Dendritic cell treated with granulocyte-macrophage colony-stimulating factor and Interleukin-4, amounts not matched to agents 40 ng/mL and 50 ng/mL, for 4 days (primary cell): ENCODE measurements around the gene GHRH.
A peak's percentile ranks its signal among the peaks of the same experiment; 100 is the strongest.

Experiments
- H3K27ac Mint-ChIP-seq: one replicate; pipeline ENCODE4 v1.8.0; 2022; ENCODE audit warnings: mild to moderate bottlenecking, mixed read lengths
- H3K27me3 Mint-ChIP-seq: one replicate; pipeline ENCODE4 v1.8.0; 2022; ENCODE audit warnings: mild to moderate bottlenecking, mixed read lengths
- H3K36me3 Mint-ChIP-seq: one replicate; pipeline ENCODE4 v1.8.0; 2022; ENCODE audit warnings: low read depth, mixed read lengths
- H3K4me1 Mint-ChIP-seq: one replicate; pipeline ENCODE4 v1.8.0; 2022; ENCODE audit warnings: low read depth, mixed read lengths
- H3K4me3 Mint-ChIP-seq: one replicate; pipeline ENCODE4 v1.8.0; 2022; ENCODE audit warnings: mild to moderate bottlenecking, moderate library complexity, mixed read lengths
- H3K9me3 Mint-ChIP-seq: one replicate; pipeline ENCODE4 v1.8.0; 2022; ENCODE audit warnings: mixed read lengths
- intact Hi-C: fragments of 100-400 bp; cut with micrococcal nuclease; formaldehyde crosslinking; loops from one replicate; pipeline ENCODE4 v1.15.0; 2022

Gene GHRH

GRCh38 chr20:37230200-37230599, 31.4 kb downstream of the GHRH start:
- Mint-ChIP-seq H3K4me3 (no peak overlapping the region), H3K4me1 (no peaks in the 10 kb centered on the region), H3K27ac (no peak overlapping the region), H3K27me3 (no peaks in the 10 kb centered on the region), H3K36me3 (peaks cover 100% of the 10 kb centered on the region), H3K9me3 (no peaks in the 10 kb centered on the region)
- intact Hi-C loops, result no loop called here

DNA sequence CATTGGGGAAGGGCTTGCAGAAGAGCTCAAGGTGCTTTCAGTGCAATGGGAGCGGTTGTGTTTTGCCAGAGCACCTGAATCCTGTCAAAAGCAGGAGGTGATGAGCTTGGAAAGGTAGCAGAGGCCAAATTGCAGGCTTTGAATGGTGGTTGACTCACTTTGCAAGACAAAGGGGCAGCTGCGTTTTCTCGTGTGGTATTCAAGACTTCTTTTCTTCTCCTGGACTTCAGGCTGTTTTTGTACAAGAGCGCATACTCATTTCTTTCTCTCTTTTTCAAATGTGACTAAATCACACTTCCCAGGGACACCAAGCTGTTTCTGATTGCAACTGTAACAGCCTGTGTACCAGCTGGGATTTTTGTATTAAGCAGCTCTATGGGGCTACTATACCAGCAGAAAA, 32.3 kb downstream of the GHRH start:
- Mint-ChIP-seq H3K4me3 (no peak overlapping the region), H3K4me1 (no peaks in the 10 kb centered on the region), H3K9me3 (no peaks in the 10 kb centered on the region), H3K27me3 (no peaks in the 10 kb centered on the region), H3K36me3 (peaks cover 100% of the 10 kb centered on the region), H3K27ac (no peak overlapping the region)
- intact Hi-C loops, result no loop called here

GRCh38 chr20:37228656-37229055, 33.0 kb downstream of the GHRH start:
- Mint-ChIP-seq H3K4me3 (no peak overlapping the region), H3K27ac (no peak overlapping the region), H3K9me3 (no peaks in the 10 kb centered on the region), H3K4me1 (peaks cover 4% of the 10 kb centered on the region), H3K36me3 (peaks cover 100% of the 10 kb centered on the region), H3K27me3 (no peaks in the 10 kb centered on the region)
- intact Hi-C loops, result no loop called here

DNA sequence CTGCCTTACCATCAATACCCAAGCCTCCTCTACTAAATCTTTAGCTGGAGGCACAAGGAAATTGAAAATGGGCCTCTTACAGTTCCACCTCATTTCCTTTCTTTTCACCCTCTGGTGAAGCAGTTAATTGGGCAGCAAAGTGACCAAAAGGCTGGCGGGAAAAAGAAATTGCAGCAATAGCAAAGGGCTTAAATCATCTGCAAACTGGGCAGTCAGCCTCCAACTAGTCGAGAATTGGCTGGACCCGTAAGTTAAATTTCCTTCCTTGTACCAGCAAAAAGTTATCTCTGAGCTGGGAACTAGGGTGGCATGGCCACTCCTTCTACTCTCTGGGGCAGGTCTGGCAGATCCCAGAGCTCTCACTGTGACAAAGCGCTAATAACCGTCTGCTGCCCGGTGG, 33.5 kb downstream of the GHRH start:
- Mint-ChIP-seq H3K27me3 (no peaks in the 10 kb centered on the region), H3K36me3 (peaks cover 96% of the 10 kb centered on the region), H3K4me1 (peaks cover 8% of the 10 kb centered on the region), H3K4me3 (no peak overlapping the region), H3K9me3 (no peaks in the 10 kb centered on the region), H3K27ac (no peak overlapping the region)
- intact Hi-C loops, result no loop called here

GRCh38 chr20:37226889-37227288, 34.7 kb downstream of the GHRH start:
- Mint-ChIP-seq H3K27me3 (no peaks in the 10 kb centered on the region), H3K4me1 (peaks cover 12% of the 10 kb centered on the region), H3K9me3 (no peaks in the 10 kb centered on the region), H3K27ac (peak overlapping the region; percentile 49), H3K4me3 (no peak overlapping the region), H3K36me3 (peaks cover 85% of the 10 kb centered on the region)
- intact Hi-C loops, result no loop called here

GRCh38 chr20:37225146-37225545, 36.5 kb downstream of the GHRH start:
- Mint-ChIP-seq H3K27me3 (no peaks in the 10 kb centered on the region), H3K4me1 (peaks cover 15% of the 10 kb centered on the region), H3K27ac (no peak overlapping the region), H3K9me3 (no peaks in the 10 kb centered on the region), H3K4me3 (no peak overlapping the region), H3K36me3 (peaks cover 73% of the 10 kb centered on the region)
- intact Hi-C loops, result no loop called here

DNA sequence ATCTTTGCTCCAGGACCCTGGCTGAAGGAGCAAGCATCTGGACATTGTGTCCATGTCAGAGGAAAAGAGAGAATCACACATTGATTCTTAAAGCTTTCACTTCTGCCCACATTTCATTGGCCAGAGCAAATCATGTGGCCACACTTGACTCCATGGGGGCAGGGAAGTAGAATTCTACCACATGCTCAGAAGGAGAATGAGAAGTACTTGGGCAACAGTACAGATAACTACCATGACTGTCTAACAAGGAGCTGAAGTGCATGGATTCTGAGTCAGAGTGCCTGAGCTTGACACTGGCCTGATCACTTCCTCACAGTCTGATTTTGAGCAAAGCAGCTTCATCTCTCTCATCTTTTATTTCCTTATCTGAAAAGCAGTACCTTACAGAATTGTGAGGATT, 38.6 kb downstream of the GHRH start:
- Mint-ChIP-seq H3K36me3 (peaks cover 72% of the 10 kb centered on the region), H3K4me1 (peaks cover 15% of the 10 kb centered on the region), H3K27me3 (no peaks in the 10 kb centered on the region), H3K9me3 (no peaks in the 10 kb centered on the region), H3K27ac (peak overlapping the region; percentile 57), H3K4me3 (no peak overlapping the region)
- intact Hi-C loops, result no loop called here

GRCh38 chr20:37222086-37222485, 39.5 kb downstream of the GHRH start:
- Mint-ChIP-seq H3K9me3 (no peaks in the 10 kb centered on the region), H3K36me3 (peaks cover 72% of the 10 kb centered on the region), H3K4me1 (peaks cover 15% of the 10 kb centered on the region), H3K4me3 (no peak overlapping the region), H3K27me3 (no peaks in the 10 kb centered on the region), H3K27ac (no peak overlapping the region)
- intact Hi-C loops, result no loop called here

- Mint-ChIP-seq H3K9me3 (no peaks in the 10 kb centered on the region), H3K27ac (no peak overlapping the region)
- intact Hi-C loops, result no loop called here
Observed at GRCh38 chr20:37220731-37221130, 40.9 kb downstream of the GHRH start.

GRCh38 chr20:37219751-37220668, 41.6 kb downstream of the GHRH start:
- Mint-ChIP-seq H3K9me3 (no peaks in the 10 kb centered on the region), H3K27ac (no peak overlapping the region), H3K27me3 (no peaks in the 10 kb centered on the region), H3K4me1 (peaks cover 15% of the 10 kb centered on the region), H3K36me3 (peaks cover 71% of the 10 kb centered on the region), H3K4me3 (no peak overlapping the region)
- intact Hi-C loops, result no loop called here

More at GRCh38 chr20:37220731-37221130, 40.9 kb downstream of the GHRH start:
- H3K27me3 Mint-ChIP-seq, result no peaks in the 10 kb centered on the region
- no peak overlapping the region for H3K4me3 Mint-ChIP-seq
- H3K36me3 Mint-ChIP-seq, result peaks cover 72% of the 10 kb centered on the region
- H3K4me1 Mint-ChIP-seq, result peaks cover 15% of the 10 kb centered on the region

DNA sequence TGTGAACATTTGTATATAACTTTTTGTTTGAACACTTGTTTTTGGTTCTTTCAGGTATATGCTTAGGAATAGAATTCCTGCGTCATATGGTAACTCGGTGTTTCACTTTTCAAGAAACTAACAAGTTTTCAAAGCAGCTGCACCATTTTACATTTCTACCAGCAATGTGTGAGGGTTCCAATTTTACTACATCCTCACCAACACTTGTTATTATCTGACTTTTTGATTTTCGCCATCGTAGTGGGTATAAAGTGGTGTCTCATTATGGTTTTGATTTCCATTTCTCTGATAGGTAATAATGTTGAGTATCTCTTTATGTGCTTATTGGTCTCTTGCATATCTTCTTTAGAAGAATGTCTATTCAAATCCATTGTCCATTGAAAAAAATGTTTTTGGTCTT, 42.6 kb downstream of the GHRH start:
- Mint-ChIP-seq H3K27ac (no peak overlapping the region), H3K27me3 (no peaks in the 10 kb centered on the region), H3K4me3 (no peak overlapping the region), H3K9me3 (no peaks in the 10 kb centered on the region), H3K4me1 (peaks cover 14% of the 10 kb centered on the region), H3K36me3 (peaks cover 70% of the 10 kb centered on the region)
- intact Hi-C loops, result no loop called here

DNA sequence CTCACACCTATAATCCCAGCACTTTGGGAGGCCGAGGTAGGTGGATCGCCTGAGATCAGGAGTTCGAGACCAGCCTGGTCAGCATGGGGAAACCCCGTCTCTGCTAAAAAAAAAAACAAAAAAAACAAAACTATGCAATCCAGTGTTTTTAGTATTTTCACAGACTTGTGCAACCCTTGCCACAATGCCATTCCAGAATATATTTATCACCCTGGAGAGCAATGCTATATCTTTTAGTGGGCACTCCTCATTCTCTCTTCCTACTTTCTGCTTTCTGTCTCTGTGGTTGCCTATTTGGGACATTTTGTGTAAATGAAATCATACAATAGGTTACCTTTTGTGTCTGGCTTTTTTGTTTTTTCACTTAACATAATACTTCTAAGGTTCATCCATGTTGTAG, 43.2 kb downstream of the GHRH start:
- H3K27ac Mint-ChIP-seq, result no peak overlapping the region
- intact Hi-C loops, result no loop called here
- peaks cover 8% of the 10 kb centered on the region for H3K4me1 Mint-ChIP-seq
- no peak overlapping the region for H3K4me3 Mint-ChIP-seq
- peaks cover 70% of the 10 kb centered on the region for H3K36me3 Mint-ChIP-seq
- no peaks in the 10 kb centered on the region for H3K9me3 Mint-ChIP-seq
- H3K27me3 Mint-ChIP-seq, result no peaks in the 10 kb centered on the region

- Mint-ChIP-seq H3K9me3 (no peaks in the 10 kb centered on the region), H3K4me3 (no peak overlapping the region), H3K36me3 (peaks cover 94% of the 10 kb centered on the region), H3K4me1 (no peaks in the 10 kb centered on the region), H3K27ac (no peak overlapping the region), H3K27me3 (no peaks in the 10 kb centered on the region)
- intact Hi-C loops, result no loop called here
Observed at GRCh38 chr20:37209661-37210314, 51.8 kb downstream of the GHRH start.

DNA sequence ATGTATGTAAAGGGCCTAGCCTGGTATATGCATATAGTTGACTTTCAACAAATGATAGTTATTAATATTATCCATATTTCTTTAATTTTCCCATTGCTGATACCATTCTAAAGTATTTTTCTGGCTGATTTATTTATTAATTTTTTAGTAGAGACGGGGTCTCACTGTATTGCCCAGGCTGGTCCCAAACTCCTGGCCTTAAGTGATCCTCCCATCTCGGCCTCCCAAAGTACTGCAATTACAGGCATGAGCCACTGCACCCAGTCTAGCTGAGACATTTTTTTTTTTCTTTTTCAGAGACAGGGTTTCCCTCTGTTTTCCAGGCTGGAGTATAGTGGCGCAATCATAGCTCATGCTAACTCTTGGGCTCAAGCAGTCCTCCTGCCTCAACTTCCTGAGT, 52.4 kb downstream of the GHRH start:
- intact Hi-C loops, result no loop called here
- Mint-ChIP-seq H3K36me3 (peaks cover 94% of the 10 kb centered on the region), H3K4me1 (no peaks in the 10 kb centered on the region), H3K27me3 (no peaks in the 10 kb centered on the region), H3K9me3 (no peaks in the 10 kb centered on the region), H3K27ac (no peak overlapping the region), H3K4me3 (no peak overlapping the region)
